ENCODE measurements around the gene PATE2.

Gene PATE2

DNA sequence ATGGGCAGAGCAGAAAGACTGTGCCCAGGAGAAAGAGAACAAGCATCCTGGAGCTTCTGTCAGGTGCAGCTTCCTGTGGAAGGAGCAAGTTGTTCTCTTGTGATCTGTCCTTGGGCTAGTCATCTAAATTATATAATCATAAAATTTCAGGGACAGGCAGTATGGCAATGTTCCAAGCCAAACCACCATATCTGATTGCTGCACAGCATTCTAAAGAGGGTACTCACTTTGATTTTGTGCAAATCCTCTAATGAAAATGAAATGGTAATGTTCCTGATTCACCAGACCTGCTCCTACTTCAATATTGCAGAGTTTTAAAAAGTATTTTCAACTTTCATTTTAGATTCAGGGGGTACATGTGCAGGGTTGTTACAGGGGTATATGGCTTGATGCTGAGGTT lies at the start of gene PATE2:
Gene PATE2 (minus strand): TSS at position 101 of the 400 bp plus-strand sequence. CDS start 55 bp downstream, at position 46.
- DNase-seq: no peak

DNA sequence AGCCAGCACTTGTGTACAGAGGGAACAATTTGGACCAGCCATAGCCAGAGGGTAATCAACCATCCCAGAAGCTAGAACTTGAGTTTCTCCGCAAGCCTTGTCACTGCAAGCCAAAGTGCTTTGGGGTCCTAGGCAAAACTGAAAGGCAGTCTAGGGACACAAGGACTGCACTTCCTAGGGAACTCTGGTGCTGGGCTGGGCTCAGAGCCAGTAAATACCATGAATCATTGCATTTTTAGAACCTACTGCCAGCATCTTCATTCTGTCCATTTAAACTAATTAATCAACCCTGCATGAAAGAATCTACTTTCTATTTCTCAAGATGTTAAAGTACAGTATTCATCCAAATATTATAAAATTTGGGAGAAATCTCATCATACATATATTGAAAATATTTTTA lies 29.3 kb upstream of the PATE2 start:
- DNase-seq: no peak

DNA sequence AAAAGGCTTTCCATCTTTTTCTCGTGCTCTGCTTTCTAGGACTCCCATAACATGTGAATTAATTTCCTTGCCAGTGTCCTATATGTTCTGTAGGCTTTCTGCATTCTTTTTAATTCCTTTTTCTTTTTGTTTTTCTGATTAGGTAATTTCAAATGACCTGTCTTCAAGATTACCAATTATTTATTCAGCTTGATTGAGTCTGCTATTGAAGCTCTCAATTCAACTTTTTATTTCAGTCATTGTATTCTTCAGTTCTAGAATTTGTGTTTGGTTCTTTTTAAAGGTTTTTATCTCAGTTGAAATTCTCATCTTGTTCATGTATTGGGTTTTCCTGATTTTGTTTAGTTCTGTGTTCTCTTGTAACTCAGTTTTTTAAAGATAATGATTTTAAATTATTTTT lies 23.8 kb upstream of the PATE2 start:
- DNase-seq: no peak

DNA sequence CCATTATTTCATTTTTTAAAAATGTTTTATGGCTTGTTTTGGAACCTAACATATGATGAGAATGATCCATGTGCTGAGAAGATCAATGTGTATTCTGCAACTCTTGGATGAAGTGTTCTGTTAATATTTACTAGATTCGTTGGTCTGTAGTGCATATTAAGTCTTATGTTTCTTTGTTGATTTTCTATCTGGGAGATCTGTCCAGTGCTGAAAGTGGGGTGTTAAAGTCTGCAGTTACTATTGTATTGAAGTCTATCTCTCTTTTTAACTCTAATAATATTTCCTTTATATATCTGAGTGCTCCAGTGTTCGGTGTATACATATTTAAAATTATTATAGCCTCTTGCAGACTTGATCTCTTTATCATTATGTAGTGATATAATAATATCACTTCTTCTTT lies 21.2 kb upstream of the PATE2 start:
- no peak for DNase-seq

DNA sequence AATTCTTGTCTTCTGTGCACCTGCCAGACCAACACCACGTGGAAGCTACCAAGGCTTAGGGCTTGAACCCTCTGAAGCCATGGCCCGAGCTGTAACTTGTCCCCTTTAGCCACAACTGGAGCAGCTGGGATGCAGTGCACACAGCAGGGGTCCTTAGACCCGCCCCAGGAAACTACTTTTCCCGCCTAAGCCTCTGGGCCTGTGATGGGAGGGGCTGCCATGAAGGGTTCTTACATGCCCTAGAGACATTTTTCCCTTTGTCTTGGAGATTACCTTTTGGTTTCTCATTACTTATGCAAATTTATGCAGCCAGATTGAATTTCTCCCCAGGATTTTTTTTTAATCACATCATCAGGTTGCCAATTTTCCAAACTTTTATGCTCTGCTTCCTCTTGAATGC lies 19.0 kb upstream of the PATE2 start:
- no peak for DNase-seq

DNA sequence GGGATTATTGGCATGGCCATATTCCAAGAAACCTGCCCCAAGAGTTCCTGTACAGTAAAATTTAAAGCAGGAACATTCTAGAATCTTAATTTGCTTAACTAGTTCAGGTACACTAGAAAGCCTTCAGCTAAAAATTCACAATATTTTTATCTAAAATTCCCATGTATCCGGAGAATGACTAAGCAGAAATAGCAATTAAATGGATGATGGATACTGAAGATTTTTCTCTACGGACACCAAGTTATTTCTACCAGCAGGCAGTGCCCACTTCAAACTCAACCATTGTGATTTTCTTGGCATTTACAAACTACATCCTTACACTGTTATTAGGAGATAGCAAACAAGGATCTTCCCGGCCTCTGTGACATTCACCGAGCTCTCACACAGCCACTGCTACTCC lies 12.2 kb upstream of the PATE2 start:
- DNase-seq: no peak

DNA sequence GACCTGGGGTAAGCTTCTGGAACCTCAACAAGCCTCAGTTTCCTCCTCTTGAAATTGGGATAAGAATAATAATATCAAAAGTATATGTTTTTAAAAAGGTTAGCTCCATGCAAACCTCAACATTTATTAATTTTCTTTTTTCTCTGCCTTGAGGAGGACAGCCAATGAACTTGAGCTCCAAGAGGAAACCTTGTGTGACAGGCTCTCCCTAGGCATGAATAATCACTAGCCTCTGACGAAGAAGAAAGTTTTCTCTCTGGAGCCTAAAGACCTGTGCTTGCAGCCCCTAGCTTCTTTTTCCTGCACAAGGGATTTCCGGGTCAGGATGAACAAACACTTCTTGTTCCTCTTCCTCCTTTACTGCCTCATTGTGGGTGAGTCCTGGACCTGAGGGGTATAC lies 9.2 kb upstream of the PATE2 start, which contains the start of gene PATE3:
Gene PATE3 (plus strand): TSS at position 301 of the 400 bp plus-strand sequence. CDS start 25 bp downstream, at position 326.
- DNase-seq: no peak

DNA sequence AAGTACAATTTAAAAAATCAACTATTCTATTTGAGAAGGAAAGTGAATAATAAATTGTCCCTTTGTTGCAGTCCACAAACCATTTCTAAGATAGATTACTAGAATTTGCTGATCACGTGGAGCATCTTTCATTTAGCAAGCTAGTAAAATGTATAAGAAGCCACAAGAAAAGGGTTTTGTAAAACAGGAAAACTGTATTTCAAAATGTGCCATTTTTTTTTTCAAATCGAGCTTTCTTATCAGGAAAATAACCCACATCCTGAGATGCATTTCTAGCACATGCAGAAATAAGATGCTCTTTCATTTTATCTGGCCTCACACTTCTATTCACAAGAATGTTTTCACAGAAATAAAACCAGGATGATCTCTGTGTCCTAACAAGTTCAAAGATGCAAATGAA lies 6.0 kb upstream of the PATE2 start:
- no peak for DNase-seq

DNA sequence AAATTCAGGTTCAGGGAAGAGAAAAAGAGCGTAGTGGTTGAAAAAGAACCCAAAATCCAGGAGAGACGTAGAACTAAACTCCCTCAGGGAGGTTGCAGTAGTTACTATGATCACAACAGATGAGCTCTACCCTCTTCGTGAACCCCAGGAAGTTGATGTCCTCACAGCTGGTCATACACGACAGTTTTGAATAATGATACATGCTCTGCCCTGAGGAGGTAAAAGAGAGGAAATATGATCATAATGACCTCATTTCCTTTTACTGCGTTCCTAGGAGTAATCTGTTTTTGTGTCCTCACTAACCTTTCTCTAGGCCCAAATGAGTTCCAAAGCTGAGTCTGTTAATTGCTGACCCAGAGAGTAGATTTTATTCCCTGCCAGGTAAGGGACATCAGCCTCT lies 1.3 kb downstream of the PATE2 start:
- DNase-seq: no peak

DNA sequence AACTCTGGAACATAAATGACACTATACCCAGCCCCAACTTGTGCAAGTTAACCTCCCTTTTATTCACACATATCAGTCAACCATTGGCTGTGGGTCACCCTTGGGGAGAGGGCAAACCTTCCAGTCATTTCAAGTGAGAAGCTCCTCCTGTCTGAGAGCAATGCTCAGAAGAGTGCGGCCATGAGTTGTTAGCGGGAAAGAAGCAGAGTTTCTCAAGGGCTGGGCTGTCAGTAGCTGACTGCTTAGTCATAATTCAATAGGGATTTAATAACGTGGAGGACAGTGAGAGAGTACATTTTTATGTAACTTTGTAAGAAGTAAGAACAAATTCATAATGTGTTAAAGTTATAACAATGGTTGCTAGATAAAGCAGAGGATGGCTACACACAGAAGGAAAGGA lies 5.1 kb downstream of the PATE2 start:
- DNase-seq: no peak

DNA sequence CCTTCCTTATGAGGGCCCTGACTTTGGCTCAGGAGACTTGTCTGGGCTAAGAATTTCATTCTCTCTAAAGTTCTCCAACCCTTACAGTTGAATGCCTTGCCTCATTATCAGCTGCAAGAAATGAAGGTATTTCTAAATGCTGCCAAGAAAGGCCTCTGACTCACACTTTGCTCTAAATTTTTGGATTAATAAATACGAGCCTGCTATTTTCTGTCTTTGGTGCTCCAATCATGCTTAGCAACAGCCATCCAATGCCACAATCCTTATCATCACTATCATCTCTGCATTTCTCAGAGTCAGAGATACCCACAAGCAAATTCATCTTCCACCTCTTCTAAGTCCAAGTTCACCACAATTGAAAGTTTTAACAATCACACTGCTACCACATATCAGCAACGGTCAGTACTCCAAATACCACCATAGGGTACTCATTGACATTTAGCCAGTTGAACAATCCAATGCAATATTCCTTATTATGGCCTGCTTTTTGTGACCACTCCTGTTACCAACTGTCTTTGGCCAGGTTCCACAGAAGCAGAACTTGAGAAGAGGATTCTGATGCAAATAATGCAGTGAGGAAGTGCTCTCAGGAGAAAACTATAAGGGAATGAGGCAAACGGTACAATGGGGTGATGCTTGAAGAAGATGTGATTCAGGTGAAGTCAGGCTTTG lies 5.7 kb downstream of the PATE2 start:
- DNase-seq: no peak

DNA sequence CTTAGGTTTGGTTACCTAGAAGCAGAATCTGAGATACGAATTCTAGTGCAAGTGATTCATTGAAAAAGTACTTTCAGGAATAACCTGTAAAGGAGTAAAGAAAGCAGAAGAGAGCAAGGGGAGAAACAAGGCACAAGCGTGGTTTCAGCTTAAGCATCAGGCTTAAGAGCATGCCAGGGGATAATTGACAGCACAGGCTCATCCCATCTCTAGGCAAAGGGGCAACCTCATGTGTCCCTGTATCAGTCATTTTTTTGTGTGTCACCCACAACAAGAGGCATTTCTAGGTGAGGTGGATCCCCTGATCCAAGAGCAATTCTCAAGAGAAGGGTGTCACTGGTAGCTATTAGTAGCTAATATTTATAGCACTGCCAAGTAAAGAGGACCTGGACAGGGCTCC lies 8.0 kb downstream of the PATE2 start:
- no peak for DNase-seq

DNA sequence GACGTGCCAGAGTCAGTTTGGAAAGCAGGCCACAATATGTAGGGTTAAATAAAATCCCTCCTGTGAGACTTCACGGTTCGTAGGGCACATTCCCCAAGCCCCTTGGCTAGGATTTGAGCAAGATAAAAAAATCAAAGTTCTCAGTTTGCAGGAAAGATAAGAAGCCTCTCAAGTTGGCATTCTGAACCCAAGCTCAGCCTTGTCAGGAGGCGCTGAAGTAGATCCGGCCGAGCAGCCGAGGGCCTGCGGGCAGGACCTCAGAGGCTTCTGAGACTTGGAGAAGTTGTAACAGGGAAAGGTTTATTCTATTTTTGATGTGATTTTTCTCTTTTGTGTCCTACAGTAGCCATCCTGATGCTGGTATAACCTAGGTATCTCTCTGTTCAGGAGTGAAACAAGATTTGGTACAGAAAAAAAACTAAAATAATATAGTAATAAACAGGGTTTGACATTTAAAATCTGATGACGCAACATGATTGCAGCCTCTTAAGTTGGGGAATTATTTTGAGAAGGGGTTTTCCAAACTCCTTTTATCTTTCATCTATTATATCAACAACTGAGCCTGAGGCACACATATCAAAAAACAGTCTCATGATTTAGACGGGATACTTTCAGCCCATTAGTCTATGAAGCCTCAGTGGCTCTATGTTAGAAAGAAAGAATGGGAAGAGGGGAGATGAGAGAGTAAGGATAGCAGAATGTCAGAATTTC lies 10.1 kb downstream of the PATE2 start:
- no peak for DNase-seq

DNA sequence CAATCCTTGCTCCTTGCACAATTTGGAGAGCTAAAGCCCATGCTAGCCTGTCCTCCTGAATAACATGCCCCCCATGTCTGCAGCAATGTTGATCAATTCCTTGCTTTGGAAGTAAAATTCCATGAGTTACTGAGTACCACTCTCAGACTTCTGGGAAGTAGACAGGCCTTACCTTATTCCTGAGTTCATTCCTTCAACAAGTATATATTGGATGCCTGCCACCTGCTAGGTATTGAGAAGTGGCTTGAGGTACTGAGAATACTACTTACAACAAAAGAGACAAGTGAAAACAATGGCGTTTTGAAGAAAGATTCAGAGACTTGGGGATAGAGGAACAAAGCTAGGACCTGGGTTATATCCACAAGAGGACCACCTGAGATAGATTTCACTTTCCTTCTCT lies 12.4 kb downstream of the PATE2 start:
- DNase-seq: no peak

DNA sequence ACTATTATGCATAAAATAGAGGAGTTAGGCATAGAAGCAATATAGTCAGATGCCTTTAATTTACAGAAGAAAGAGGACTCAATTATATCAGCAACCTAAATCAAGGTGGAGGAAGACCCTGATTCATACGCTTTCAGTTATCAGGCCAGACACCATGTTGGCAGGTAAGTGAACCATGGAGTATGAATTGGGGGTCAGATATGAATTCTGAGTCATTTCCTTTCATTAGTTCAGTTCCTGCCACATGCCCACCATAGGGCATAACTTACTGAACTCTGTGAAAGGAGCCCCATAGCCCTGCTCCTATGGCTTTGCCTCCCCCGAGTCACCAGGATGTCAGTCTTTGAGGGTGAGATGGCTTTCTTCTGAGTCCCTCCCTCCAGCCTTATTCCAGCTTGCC lies 15.1 kb downstream of the PATE2 start:
- no peak for DNase-seq

DNA sequence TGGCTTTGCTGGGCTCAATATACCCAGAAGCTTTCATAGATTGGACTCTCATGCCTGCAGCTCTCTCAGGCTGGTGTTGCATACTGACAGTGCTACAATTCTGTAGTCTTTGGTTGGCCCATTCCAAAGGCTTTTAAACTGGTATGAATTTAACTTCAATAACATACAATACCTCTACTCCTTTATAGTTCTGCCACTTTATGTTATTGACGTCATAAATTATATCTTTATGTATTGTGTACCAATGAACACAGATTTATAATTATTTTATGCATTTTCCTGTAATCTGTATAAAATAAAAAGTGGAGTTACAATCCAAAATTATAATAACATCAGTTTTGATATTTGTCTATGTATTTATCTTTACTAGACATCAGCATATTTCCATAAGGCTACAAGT lies 16.2 kb downstream of the PATE2 start:
- DNase-seq: no peak

DNA sequence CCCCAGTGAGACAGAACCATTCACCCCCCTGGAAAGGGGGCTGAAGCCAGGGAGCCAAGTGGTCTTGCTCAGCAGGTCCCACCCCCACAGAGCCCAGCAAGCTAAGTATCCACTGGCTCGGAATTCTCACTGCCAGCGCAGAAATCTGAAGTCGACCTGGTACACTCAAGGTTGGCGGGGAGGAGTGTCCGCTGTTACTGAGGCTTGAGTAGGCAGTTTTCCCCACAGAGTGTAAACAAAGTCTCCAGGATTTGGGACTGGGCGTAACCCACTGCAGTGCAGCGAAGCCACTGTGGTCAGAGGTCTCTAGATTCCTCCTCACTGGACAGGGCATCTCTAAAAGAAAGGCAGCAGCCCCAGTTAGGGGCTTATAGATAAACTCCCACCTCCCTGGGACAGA lies 22.6 kb downstream of the PATE2 start:
- no peak for DNase-seq

DNA sequence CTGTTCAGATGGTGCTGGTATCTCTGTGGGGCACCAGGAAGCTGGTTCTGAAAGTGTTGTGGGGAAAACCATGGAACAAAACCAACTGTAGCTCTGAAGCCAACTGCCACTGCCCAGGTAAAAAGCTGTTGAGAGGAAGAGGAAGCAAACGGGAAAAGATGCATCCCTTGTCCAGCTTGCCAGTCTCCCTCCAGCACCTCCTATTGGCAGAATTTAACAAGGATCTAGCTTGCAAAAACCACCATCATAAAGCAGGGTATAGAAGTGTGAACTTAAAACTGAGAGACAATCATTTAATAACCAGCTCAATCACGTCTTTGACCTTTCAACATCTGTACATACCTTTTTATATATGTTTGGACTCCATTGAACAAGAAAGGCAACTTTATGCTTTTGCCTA lies 28.0 kb downstream of the PATE2 start:
- no peak for DNase-seq

DNA sequence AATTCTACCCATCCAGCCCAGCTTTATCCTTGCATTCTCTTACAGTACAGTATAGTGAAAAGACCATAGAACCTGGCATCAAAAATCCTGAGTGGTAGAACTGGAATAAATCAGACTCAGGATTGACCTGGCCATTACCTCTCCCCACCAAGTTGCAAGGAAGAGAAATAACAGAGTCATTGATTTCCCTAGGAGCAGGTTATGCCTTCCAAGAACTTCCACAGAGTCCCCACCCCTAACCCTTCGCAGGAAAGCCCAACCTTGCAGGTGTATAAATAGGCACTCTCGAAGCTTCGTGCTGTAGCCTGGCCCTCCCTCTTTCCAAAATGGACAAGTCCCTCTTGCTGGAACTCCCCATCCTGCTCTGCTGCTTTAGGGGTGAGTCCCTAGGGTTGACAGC lies 32.6 kb downstream of the PATE2 start, which contains the start of gene PATE1:
Gene PATE1 (plus strand): TSS at position 301 of the 400 bp plus-strand sequence. CDS start 26 bp downstream, at position 327.
- no peak for DNase-seq

DNA sequence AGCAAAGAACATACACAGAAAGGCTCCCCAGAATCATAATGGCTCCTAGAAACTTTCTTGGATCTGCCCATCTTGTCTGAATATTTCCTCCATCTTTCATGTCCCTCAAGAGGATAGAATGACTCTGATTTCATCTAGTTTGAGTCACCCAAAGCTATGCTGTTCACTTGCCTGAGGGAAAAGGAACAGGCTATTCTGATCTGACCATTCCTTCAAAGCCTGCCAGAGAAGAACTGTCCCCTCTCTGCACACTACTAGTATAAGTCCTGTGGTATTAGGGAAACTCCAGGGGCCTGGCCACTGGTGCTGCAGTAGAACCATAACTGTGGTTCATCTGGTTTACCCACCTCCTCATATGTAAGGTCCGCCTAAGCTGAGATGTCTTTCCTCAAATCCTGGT lies 34.9 kb downstream of the PATE2 start:
- DNase-seq: no peak

DNA sequence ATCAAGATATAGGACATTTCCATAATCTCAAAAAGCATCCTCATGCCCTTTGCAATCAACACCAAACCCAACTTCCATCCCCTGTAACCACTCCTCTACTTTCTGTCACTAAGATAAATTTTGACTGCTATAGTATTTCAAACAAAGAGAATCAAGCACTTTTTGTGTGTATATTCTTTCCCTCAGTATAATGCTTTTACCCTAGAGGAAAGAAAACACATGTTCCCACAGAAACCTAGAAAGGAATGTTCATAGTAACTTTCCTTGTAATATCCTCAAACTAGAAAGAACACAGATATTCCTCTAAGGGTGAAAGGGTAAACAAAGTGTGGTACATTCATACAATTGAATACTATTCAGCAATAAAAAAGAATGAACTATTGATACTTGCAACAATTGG lies 38.0 kb downstream of the PATE2 start:
- DNase-seq: no peak

DNA sequence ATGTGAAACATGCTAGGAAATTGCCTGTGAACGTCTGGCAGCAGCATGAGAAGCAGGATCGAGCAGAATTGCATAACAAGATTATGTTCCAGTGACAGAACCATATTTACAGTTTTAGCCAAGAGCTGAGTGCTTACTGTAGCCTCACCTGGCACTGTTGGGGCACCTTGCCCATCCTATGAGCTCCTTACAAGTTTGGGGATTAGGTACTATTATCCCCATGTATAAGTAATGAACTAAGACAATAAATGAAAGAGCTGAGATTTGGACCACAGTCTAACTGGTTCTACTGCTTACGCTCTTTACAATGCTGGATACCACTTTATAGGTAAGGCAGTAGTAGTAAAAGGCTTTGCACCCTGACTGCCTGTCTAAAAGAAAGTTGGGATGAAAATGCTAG lies 49.7 kb downstream of the PATE2 start:
- no peak for DNase-seq

All from activated effector memory CD4-positive, alpha-beta T cell treated with anti-CD3 and anti-CD28 coated beads, Interleukin-2, amount 50 U/mL, for 16 hours (primary cell).